ES-I3 (cell line): ENCODE measurements around the gene ZNF593.

Experiments used
- H3K36me3 ChIP-seq: 2 replicates; pipeline ENCODE4 v1.6.1; 2013; ENCODE audit warnings: mild to moderate bottlenecking, low read length, control low read depth, moderate library complexity; ENCODE audit not compliant: insufficient read depth
- H3K4me1 ChIP-seq: 2 replicates; pipeline ENCODE4 v1.6.1; 2013; ENCODE audit warnings: mild to moderate bottlenecking, control low read depth, low read length; ENCODE audit not compliant: insufficient read depth
- H3K9ac ChIP-seq: 2 replicates; pipeline ENCODE4 v1.6.1; 2013; ENCODE audit warnings: low read depth, mild to moderate bottlenecking, low read length, moderate library complexity
- H3K9me3 ChIP-seq: 2 replicates; pipeline ENCODE4 v1.6.1; 2013; ENCODE audit warnings: mild to moderate bottlenecking, low read length, moderate library complexity; ENCODE audit not compliant: control insufficient read depth, insufficient read depth

ZNF593 gene

GRCh38 chr1:26171084-26172072 is 1.7 kb downstream of the ZNF593 start, which contains the start of gene ZNF593OS:
Gene ZNF593OS (minus strand): TSS chr1:26171832. CDS start chr1:26171661, 171 bp downstream.
- H3K4me1 ChIP-seq = peaks cover 2% of the 10 kb centered on the region; the same call in 1 of the 2 replicates
- H3K36me3 ChIP-seq = no peaks in the 10 kb centered on the region
- no peaks in the 10 kb centered on the region for H3K9me3 ChIP-seq
- H3K9ac ChIP-seq = no peak within 1 kb of the TSS

GRCh38 chr1:26175346-26175745 is 5.6 kb downstream of the ZNF593 start:
- Histone ChIP-seq H3K4me1 (peaks cover 2% of the 10 kb centered on the region; the same call in 1 of the 2 replicates), H3K9me3 (no peaks in the 10 kb centered on the region), H3K9ac (no peak overlapping the region), H3K36me3 (no peaks in the 10 kb centered on the region)

- Histone ChIP-seq H3K4me1 (no peaks in the 10 kb centered on the region), H3K9me3 (no peaks in the 10 kb centered on the region), H3K36me3 (no peaks in the 10 kb centered on the region; the same call in 1 of the 2 replicates), H3K9ac (peak within 1 kb of the TSS; percentile 74; the same call in 1 of the 2 replicates)
Measured at GRCh38 chr1:26177182-26177684, 7.5 kb downstream of the ZNF593 start, which contains the start of gene CNKSR1. Gene CNKSR1 (plus strand): TSS chr1:26177491. CDS start chr1:26177548, 57 bp downstream.

GRCh38 chr1:26180010-26180506 is 10.3 kb downstream of the ZNF593 start:
- no peaks in the 10 kb centered on the region for H3K9me3 ChIP-seq
- no peak overlapping the region for H3K9ac ChIP-seq
- H3K4me1 ChIP-seq = no peaks in the 10 kb centered on the region
- no peaks in the 10 kb centered on the region; the same call in 1 of the 2 replicates for H3K36me3 ChIP-seq

- Histone ChIP-seq H3K36me3 (no peaks in the 10 kb centered on the region; the same call in 1 of the 2 replicates), H3K9ac (no peak overlapping the region)
Measured at GRCh38 chr1:26181586-26182382, 12.1 kb downstream of the ZNF593 start.

GRCh38 chr1:26182383-26182696 is 12.6 kb downstream of the ZNF593 start:
- H3K36me3 ChIP-seq = no peaks in the 10 kb centered on the region; the same call in 1 of the 2 replicates
- H3K4me1 ChIP-seq = no peaks in the 10 kb centered on the region
- no peak overlapping the region for H3K9ac ChIP-seq
- H3K9me3 ChIP-seq = no peaks in the 10 kb centered on the region

More at GRCh38 chr1:26181586-26182382, 12.1 kb downstream of the ZNF593 start:
- Histone ChIP-seq H3K4me1 (no peaks in the 10 kb centered on the region), H3K9me3 (no peaks in the 10 kb centered on the region)

GRCh38 chr1:26184086-26184485 is 14.4 kb downstream of the ZNF593 start:
- H3K4me1 ChIP-seq = no peaks in the 10 kb centered on the region
- H3K36me3 ChIP-seq = no peaks in the 10 kb centered on the region; the same call in 1 of the 2 replicates
- no peaks in the 10 kb centered on the region for H3K9me3 ChIP-seq
- no peak overlapping the region for H3K9ac ChIP-seq

GRCh38 chr1:26184883-26185282 is 15.2 kb downstream of the ZNF593 start:
- Histone ChIP-seq H3K9me3 (no peaks in the 10 kb centered on the region), H3K36me3 (no peaks in the 10 kb centered on the region; the same call in 1 of the 2 replicates), H3K4me1 (no peaks in the 10 kb centered on the region), H3K9ac (no peak overlapping the region)

- Histone ChIP-seq H3K36me3 (no peaks in the 10 kb centered on the region), H3K9me3 (no peaks in the 10 kb centered on the region), H3K9ac (no peak overlapping the region), H3K4me1 (no peaks in the 10 kb centered on the region; the same call in 1 of the 2 replicates)
Measured at GRCh38 chr1:26187882-26188281, 18.2 kb downstream of the ZNF593 start.

GRCh38 chr1:26188477-26188876 is 18.8 kb downstream of the ZNF593 start:
- H3K36me3 ChIP-seq = no peaks in the 10 kb centered on the region
- H3K9me3 ChIP-seq = no peaks in the 10 kb centered on the region
- H3K9ac ChIP-seq = no peak overlapping the region
- no peaks in the 10 kb centered on the region; the same call in 1 of the 2 replicates for H3K4me1 ChIP-seq

- Histone ChIP-seq H3K9me3 (no peaks in the 10 kb centered on the region), H3K36me3 (no peaks in the 10 kb centered on the region), H3K4me1 (no peaks in the 10 kb centered on the region; the same call in 1 of the 2 replicates), H3K9ac (no peak overlapping the region)
Measured at GRCh38 chr1:26189331-26189730, 19.6 kb downstream of the ZNF593 start.

- H3K9me3 ChIP-seq = no peaks in the 10 kb centered on the region
- no peak overlapping the region for H3K9ac ChIP-seq
- H3K4me1 ChIP-seq = no peaks in the 10 kb centered on the region; the same call in 1 of the 2 replicates
- H3K36me3 ChIP-seq = no peaks in the 10 kb centered on the region
Measured at GRCh38 chr1:26189751-26190275, 20.1 kb downstream of the ZNF593 start.

GRCh38 chr1:26190373-26190987 is 20.8 kb downstream of the ZNF593 start, which contains the start of gene CATSPER4:
Gene CATSPER4 (plus strand): TSS chr1:26190602. CDS start chr1:26190628, 26 bp downstream.
- Histone ChIP-seq H3K36me3 (no peaks in the 10 kb centered on the region), H3K9ac (no peak within 1 kb of the TSS), H3K4me1 (no peaks in the 10 kb centered on the region; the same call in 1 of the 2 replicates), H3K9me3 (no peaks in the 10 kb centered on the region)
